HG03097 (cell line): ENCODE results near the gene B3GALT4.

Experiments used
- ATAC-seq: cut with Tn5 transposase; IDR thresholded peaks from one replicate; pipeline ENCODE4 v1.9.1; 2021; ENCODE audit not compliant: unreplicated experiment, low FRiP score

B3GALT4 gene

GRCh38 chr6:33288921-33289783 lies 12.2 kb downstream of the B3GALT4 start, which contains the start of the genes PFDN6 and WDR46:
Gene PFDN6, plus strand, starts transcription at chr6:33289601. Its CDS starts 256 bp downstream, at chr6:33289857.
Gene WDR46, minus strand, starts transcription at chr6:33289239. Its CDS starts 69 bp downstream, at chr6:33289170.
- peak; percentile 65 for ATAC-seq

GRCh38 chr6:33289784-33290315 lies 12.9 kb downstream of the B3GALT4 start:
- no peak for ATAC-seq

- no peak for ATAC-seq
These were observed 13.5 kb downstream of the B3GALT4 start for GRCh38 chr6:33290459-33290858.

GRCh38 chr6:33292996-33293682 lies 16.2 kb downstream of the B3GALT4 start:
- ATAC-seq, result no peak

GRCh38 chr6:33294086-33294823 lies 17.3 kb downstream of the B3GALT4 start:
- no peak for ATAC-seq

- no peak for ATAC-seq
These were observed 18.9 kb downstream of the B3GALT4 start for GRCh38 chr6:33295621-33296369.

GRCh38 chr6:33296797-33297405 lies 20.0 kb downstream of the B3GALT4 start:
- no peak for ATAC-seq

- ATAC-seq, result no peak
These were observed 20.6 kb downstream of the B3GALT4 start for GRCh38 chr6:33297406-33297955.

GRCh38 chr6:33297956-33298772 lies 21.2 kb downstream of the B3GALT4 start:
- no peak for ATAC-seq

- ATAC-seq, result no peak
These were observed 21.9 kb downstream of the B3GALT4 start, which contains the start of gene RGL2 for GRCh38 chr6:33298773-33299236. Gene RGL2, minus strand, starts transcription at chr6:33298942. Its CDS starts 332 bp downstream, at chr6:33298610.

- peak; percentile 65 for ATAC-seq
These were observed 22.5 kb downstream of the B3GALT4 start for GRCh38 chr6:33299237-33299944.

- no peak for ATAC-seq
These were observed 25.0 kb downstream of the B3GALT4 start for GRCh38 chr6:33301877-33302276.

- no peak for ATAC-seq
These were observed 27.3 kb downstream of the B3GALT4 start for GRCh38 chr6:33304216-33304615.

GRCh38 chr6:33305052-33305451 lies 28.1 kb downstream of the B3GALT4 start:
- ATAC-seq, result no peak

- ATAC-seq, result no peak
These were observed 29.4 kb downstream of the B3GALT4 start for GRCh38 chr6:33306356-33306755.

- no peak for ATAC-seq
These were observed 35.6 kb downstream of the B3GALT4 start for GRCh38 chr6:33312361-33313104.
